NCI-H1105 (cell line): ENCODE results near the gene UBR4.
"Not testable (repeated sequence)": the region's sequence is repeated elsewhere in the genome, so short reads cannot be mapped to it uniquely, and the experiment has no call there.

Experiments used
- DNase-seq: peaks from one replicate; lab custom pipeline; 2025; lab: John Stamatoyannopoulos, UW

The UBR4 gene

DNA sequence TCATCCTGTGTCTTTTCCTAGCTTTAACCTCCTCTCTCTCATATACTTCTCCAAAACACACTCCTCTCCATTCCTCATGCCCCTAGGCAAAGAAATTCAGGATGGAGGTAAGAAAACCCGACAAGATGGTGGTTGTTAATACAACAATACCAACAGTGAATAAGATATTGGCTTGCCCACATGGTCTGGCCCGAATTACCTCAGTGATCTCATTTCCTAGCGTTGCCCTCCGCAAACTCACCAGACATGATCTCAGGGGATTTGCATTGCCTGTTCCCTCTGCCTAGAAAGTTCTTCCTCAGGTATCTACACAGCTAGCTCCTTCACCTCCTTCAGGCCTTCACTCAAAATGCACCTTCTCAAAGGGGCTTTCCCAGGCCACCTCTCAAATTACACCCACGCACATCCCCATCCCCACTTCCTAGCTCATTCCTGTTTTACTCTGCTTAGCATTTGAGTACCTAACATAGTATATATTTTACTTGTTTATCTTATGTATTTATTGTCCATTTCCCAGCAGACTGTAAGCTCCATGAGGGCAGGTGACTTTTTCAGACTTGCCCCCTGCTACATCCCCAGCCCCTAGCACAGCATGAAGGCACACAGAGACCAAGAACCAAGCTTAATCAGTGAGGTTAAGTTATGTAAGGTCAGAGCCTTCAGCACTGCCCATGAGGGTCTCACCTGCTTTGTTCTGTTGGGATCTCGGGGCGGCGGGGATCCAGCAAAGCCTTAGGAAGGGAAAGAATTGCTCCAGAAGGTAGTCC is 10.2 kb upstream of the UBR4 start:
- no peak for DNase-seq

DNA sequence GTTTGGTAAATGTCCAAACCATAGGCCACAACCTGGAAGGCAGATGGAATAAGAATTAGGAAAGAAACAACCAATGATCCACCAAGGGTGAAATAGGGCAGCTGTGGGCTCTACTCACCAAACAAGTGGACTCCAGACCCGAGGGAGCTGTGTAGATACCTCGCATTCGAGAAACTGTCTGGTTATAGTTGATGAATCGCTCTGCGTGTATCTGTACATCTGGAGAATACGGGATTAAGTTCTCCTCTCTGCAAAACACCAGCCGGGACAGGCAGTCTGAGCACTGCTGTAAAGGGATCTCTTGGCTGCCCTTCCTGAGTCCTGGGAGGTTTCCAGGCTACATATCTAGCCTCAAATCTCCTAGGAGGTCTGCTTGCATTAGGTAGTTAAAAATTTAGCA is 9.4 kb upstream of the UBR4 start:
- no peak for DNase-seq

DNA sequence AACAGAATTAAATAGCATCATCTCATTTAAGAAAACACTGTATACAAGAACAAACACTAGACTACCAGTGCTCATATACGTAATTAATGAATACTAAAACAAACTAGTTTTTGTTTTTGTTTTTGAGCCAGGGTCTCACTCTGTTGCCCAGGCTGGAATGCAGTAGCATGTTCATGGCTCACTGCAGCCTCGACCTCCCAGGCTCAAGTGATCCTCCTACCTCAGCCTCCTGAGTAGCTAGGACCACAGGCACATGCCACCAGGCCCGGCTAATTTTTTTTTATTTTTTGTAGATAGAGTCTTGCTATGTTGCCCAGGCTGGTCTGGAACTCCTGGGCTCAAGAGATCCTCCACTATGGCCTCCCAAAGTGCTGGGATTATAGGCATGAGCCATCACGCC is 6.5 kb upstream of the UBR4 start:
- not testable (repeated sequence) for DNase-seq

DNA sequence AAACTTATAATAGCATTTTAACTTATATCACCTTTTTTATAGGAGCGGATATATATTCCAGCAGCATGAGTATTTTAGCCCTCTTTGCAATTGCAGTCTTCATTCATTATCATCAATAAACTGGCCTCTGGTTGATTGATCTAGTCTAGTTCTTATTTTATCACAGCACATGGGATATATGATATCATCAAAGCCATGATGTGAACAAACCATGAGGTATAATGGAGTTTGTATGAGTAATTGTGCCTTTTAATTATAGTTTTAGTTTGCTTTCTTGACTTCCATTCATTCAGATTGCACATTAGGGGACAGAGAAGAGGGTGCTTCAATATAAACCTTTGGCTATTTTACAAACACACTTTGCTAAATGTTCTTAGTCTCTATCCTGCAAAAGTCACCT is 3.5 kb upstream of the UBR4 start:
- DNase-seq = no peak

DNA sequence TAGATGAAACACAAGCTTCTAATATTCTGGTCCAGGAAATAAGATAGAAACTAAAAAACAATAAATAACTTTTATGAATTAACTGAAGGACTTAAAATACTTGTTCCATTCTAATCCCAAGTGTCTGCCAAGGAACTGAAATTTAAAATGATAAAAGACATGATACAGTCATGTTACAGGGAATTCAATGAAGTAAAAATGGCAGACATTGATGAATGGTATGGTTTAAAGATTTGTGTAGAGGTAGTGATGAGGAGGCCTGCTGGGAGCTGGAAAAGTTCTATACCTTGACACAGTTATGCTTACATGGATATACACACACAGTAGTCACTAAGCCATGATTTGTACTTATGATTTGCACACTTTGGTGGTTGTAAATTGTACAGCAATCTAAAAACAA is 2.1 kb upstream of the UBR4 start:
- no peak for DNase-seq

DNA sequence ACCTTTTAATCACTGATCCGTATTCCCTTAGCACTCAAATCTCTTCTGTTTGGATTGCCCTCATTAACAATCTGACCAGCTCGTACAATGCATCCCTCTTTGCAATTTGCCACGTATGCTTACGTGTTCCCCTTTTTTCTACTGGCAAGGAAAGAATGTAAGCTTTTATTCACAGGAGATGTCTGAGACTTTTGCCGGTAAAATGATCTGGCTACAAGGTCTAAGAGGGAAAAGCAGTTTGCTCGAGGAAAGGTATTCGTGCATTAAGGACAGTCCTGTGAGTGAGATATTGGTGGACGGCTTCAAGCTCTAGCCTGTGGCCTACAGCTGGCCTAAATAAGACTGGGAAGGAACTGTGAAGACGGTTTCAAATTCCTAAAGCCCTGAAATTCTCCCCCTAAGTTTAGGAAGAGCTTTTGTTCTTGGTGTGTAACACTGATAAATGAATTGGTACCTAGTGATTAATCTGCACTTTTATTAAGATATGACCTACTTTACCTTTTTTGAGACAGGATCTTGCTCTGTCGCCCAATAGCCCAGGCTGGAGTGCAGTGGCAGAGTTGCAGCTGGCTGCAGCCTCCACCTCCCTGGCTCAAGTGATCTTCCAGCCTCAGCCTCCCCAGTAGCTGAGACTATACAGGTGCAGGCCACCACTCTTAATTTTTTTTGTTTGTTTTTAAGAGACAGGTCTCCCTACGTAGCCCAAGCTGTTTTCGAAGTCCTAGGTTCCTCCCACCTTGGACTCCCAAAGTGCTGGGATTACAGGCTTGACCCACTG is 895 bp upstream of the UBR4 start:
- DNase-seq = no peak

DNA sequence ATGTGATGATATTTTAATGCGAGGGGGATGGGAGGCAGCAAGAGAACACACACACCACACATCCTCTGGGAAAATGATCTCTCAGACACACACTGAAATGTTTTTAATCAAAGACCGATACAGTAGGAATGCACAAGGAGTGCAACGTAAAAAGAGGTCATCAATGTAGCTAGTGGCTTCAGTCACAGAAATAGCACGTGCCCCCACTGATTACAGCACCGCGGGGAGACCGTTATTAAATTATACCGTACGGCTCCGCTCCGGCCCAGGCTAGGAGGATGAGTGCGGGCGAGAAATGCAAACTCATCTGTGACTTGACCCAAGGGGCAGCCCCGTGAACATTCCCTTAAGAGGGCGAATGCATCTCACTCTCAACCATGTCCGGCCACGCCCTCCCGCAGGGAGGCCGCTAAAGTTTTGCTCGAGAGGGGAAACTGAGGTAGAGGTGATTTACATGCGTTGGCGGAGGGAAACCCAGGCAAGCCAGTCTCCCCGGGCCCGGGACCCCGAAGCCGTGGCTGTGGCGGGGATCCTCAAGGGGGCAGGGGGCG is 552 bp downstream of the UBR4 start:
- no peak for DNase-seq

DNA sequence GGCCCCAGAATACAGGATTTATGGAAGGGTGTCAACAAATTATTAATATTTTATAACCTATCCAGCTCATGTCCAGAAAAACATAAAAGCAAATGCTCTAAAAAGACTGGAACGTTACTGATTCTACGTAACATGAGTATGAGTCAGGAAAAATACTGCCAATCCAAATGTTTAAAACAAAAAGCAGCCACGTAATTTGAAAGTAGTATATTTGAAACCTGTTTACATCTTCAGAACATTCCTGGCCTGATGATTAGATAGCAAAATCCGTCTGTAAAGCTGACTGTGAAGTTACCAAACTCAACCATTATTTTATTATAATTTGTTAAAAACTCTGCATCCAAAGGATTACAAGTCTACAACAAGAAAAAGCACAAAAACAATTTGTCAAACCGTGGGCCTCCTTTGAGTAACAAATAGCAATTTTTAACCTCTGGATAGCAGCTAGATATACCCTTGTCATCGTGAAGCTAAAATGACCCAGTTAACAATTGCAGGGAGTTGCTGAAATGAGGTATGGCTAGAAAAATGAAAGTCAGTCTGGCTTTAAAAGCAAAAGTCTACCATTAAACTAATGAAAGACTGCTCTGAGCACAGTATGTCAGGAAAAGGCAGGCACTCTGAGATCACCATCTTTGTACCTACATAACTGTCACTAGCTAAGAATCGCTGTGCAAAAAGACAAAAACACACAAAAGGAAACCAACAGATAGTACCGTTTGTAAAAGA is 1.2 kb downstream of the UBR4 start:
- no peak for DNase-seq

DNA sequence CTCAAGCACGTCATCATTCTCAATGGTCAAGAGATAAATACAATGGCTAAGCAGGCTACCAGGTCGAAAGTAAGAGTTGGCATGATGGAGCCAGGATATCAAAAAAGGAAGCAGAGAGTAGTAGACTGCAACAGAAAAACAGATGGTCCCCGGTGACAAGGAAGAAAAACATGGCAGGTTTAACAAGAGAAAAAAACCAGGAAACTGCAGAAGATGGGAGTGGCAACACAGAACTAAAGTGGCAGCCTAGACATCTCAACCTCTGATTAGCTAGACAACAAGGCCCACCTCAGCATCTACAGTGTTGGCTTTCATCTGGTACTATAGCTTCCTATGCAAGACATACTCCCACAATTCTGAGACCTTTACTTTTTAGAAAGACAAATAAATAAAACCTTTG is 3.1 kb downstream of the UBR4 start:
- DNase-seq = no peak

DNA sequence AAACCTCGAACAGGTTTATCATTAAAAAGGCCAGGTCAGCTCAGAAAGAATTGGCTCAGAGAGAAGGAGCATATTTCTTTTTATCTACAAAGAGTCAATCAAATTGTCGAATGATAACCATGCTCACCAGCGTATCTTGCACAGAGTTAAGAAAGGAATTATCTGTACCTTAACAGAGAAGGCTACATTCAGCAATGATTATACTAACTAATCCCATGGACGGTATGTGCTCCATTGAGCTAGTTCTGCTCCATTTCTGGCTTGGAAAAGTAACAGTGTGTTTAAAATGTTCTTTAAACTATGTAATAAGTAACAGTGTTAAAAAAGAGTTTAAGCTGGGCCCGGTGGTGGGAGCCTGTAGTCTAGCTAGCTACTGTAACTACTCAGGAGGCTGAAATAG is 4.2 kb downstream of the UBR4 start:
- DNase-seq = no peak

DNA sequence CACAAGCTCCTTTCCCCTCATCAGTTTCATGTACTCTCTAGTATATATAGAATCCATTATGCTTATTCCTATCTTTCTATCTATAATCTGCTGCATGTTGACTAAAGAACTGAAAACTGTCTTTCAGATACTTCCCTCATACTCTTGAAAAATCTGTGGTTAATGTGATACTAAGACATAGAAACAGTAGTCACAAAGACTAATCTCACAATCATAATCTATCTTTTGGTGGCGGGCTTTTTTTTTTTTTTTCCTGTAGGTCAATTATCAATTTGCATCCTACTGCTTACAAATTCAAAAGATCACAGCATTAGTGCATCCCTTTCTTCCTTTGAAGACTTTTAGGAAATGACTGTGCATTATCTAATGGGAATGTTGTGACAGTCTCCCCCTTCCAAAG is 4.7 kb downstream of the UBR4 start:
- DNase-seq = no peak

DNA sequence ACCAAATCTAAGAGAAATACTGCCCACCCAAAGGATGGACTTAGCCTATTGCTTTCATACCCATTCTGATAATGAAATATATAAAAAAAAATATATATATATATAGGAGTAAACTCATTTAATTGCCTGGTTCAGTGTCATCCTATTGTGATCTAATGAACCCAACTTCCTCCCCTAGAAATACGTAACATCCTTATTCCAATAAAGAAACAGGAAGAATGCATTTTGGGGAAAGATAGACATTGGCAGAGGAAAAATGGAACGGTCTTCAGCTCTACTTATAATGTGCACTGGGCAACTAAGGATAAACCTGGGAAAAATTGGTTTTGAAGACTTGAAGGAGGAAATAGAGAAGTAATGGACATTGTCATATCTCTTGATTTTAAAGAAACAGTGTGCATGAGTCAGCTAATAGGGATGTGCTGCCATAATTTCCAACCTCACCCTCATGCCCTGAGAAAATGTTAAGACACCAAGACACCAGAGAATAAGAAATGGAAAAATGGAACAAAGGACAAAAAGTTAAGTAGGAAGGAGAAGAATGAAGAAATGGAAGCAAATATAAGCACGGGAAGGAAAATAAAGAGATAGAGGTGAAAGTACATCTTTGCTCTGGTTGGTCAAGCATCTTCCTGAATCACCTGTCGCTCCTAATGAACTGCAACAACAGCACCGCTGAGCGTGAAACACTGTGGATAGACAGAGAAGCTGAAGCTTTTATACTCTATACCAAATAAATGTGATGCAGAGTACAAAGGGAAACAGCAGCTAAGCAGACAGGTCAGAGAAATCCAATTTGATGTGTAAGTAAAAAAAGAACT is 5.4 kb downstream of the UBR4 start:
- DNase-seq = no peak

DNA sequence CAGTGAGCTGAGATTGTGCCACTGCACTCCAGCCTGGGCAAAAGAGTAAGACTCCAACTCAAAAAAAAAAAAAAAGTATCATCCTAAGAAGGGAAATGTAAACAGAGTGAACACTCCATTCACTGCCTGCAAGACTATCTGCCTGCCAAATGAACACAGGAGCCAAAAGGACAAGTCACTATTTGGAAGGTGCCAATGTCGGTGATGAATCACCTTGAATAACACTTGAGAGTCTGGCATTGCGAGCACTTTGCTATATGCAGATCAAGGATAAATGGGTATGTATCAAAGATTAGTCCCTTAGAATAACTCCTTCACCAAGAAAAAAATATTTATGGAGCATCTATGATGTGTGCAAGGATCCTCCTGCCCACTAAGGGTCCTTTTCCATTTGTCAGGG is 6.6 kb downstream of the UBR4 start:
- DNase-seq = no peak

DNA sequence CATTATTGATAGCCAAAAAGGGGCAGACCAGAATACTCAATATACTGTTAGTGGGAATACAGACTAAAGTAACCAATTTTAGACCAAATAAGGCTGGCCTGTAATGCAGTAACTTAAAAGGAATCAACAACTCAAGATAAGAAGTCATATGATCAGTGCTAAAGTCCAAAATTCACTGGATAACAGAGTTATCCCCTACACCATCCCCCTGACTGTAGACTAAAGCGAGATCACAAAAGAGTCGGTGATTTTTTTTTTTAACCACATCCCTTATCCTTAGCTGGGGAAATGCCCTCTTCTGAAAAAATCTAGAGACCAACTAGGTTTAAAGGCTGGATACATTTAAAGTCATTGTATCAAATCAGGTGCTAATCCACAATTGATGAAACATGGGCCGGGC is 7.7 kb downstream of the UBR4 start:
- DNase-seq = no peak

DNA sequence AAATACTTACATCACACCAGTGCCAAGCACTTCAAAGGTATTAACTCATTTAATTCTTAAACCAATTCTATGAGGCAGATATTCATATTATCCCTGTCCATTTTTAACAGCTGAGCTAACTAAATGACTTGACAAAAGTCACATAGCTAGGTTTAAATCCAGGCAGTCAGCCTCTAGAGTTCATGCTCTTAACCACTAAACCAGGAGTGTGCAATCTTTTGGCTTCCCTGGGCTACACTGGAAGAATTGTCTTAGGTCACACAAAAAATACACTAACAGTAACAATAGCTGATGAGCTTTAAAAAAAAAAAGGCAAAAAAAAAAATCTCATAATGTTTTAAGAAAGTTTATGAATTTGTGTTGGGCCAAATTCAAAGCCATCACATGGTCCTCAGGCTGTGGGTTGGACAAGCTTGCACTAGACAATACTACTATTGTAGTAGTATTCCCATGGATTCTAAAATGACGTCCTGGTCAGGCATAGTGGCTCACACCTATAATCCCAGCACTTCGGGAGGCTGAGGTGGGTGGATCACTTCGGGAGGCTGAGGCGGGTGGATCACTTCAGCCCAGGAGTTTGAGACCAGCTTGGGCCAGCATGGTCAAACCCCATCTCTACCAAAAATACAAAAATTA is 10.0 kb downstream of the UBR4 start:
- no peak for DNase-seq

DNA sequence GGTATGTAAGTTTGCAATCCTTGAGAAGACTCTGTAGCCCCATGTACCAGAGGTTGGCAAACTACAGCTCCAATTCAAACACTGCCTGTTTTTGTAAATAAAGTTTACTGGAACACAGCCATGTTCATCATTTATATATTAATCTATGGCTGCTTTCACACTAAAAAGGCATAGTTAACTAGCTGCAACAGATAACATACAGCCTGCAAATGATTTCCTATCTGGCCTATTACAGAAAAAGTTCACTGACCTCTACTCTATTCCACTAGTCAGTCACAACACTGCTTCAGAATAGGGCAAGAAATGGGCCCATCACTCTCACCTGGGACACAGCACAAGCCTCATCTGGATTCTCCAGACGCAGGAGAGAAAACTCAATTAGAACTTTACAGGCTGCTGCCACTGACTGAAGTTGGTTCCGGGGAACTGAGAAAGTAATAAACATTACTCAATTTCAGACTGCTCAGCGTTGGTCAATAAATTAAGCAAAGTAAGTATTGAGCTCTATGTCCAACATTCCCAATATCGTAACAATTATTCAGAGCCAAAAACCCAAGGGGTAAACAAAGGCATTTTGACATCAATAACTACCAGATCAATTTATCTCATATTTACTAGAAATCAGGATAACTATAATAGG is 10.6 kb downstream of the UBR4 start:
- no peak for DNase-seq

DNA sequence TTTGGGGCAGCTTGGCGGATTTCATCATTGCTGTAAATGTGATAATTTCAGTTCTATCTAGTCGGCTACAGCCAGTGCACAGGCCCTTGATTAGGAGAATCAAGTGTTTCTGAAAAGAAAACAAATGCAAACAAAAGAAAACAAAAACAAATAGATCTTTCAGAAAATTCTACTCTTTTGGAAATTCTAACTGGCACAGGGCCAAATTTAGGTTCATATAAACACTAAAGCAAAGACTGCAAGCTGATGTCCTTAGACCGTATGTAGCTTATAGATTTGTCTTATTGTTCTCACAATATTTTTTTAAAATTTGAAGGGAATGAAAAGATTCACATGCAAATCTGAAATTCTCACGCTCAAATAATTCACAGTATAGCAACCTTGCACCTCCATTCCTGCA is 11.2 kb downstream of the UBR4 start:
- no peak for DNase-seq

DNA sequence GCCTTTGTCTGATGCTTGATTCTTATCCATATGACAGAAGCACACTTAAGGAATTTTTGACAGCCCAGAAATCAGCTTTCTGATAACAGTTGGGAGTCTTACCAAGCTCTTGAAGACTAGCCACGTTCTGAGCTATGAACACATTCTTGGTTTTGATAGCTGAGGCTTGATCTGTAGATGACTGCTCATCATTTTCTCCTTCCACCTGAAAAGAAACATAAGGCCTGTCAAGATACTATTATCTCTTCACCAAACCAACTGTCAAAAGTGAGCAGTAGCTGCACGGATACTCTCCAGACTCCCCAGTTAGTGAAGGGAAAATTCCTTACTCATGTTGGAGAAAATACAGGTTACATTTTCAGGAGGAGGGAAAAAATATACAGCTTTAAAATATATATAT is 12.2 kb downstream of the UBR4 start:
- no peak for DNase-seq

DNA sequence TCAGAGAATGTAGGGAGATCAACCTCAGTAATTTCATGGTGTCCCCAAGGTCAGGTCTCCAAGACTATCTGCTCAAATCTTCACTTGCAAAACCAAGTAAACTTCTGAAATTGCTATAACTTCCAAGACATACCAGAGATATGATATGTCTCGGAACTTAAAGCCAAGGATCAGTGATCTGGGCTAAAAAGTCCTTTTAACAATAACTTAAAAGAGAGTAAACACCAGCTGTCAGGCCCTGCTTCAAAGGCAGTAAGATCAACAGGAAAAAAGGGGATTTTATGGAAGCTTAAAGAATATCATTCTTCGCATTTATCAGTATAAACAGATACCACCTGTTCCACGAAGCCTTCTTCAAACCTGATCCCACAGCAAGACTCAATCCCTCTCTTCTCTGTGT is 13.7 kb downstream of the UBR4 start:
- no peak for DNase-seq

DNA sequence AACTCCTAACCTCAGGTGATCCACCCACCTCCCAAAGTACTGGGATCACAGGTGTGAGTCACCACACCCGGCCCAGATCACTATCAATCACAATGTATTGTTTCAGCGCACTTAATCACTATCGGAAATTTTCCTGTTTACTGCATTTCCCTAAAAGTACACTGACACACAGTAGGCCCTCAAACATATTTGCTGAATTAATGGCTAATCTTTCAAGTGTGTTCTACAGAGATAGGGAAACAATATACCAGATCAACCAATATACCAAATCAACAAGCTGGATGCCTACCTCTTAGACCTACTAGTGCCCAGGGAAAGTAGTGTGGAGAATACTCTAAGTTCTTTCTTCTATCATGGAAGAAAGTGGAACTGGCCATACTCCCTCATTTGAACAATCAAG is 17.1 kb downstream of the UBR4 start:
- no peak for DNase-seq

DNA sequence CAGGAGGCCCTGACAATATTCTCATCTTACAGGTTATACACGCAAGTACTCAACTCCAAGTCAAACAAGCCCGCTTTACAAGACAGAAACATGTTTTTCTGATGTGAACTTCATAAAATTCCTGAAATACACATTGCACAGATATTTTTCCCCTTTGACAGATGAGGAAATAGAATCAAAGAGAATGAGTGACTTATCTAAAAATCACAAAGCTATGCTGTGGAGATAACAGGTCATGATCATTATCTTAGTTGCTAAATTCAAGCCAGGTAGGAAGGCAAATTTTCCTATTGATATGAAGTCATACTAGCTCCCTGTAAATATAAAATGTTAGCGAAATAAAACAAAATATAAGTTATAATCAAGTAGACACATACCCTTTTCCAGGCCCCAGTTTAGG is 18.3 kb downstream of the UBR4 start:
- DNase-seq = no peak
